AG04450 (cell line): Measurements from ENCODE around the gene RALGPS1. TPM values are rescaled to one million over a fixed set of nuclear protein-coding genes. Genes with fewer than 3 reads are reported as not detected.

Experiments used
- CTCF ChIA-PET: fragments of 300-600, 350-600 bp; formaldehyde crosslinking; extraction: SDS; loops from one replicate; lab custom pipeline; 2022; ENCODE audit warnings: antibody characterized with exemption, inconsistent platforms; lab: Charles Lee
- POLR2A ChIA-PET: fragments of 350-600 bp; formaldehyde crosslinking; extraction: SDS; loops from one replicate; lab custom pipeline; 2021; ENCODE audit warnings: antibody characterized with exemption, inconsistent platforms; lab: Yijun Ruan, JAX
- DNase-seq: peaks from one replicate; pipeline ENCODE4 v3.0.0-alpha.2; 2011; ENCODE audit warnings: low read depth, low spot score
- H3K27ac ChIP-seq: one replicate; pipeline ENCODE4 v1.5.1; 2012; ENCODE audit warnings: low read depth, low read length, control low read depth
- H3K27me3 ChIP-seq: one replicate; pipeline ENCODE4 v1.6.0; 2012; ENCODE audit warnings: low read length; ENCODE audit not compliant: control insufficient read depth, insufficient read depth
- H3K4me3 ChIP-seq: 2 replicates; pipeline ENCODE4 v1.5.1; 2011; ENCODE audit warnings: mild to moderate bottlenecking, low read depth, low read length, control low read depth
- H3K9me3 ChIP-seq: 2 replicates; pipeline ENCODE4 v1.5.1; 2012; ENCODE audit warnings: low read length; ENCODE audit not compliant: control insufficient read depth, insufficient read depth
- CTCF ChIP-seq: IDR thresholded peaks from 2 replicates; pipeline ENCODE4 v1.5.1; 2011; ENCODE audit warnings: low read depth, low read length, control low read depth, inconsistent platforms
- polyA plus RNA-seq: library from polyadenylated mRNA; depleted of rRNA; stranded (reverse); fragments of >200 nt; gene quantifications from 2 replicates; pipeline ENCODE4 v1.2.3, GENCODE V29; 2011

Gene RALGPS1
- polyA plus RNA-seq, 1 experiment, result 4.6 TPM

GRCh38 chr9:126902210-126902609 lies 12.4 kb upstream of the RALGPS1 start:
- DNase-seq, result no peak
- ChIA-PET POLR2A (interaction anchor here (0.5 kb wide), 1 partner anchor 57 kb away, joined by 4 read pairs; no protein-coding TSS in a partner anchor), CTCF (no interaction called here)
- no peak overlapping the region for H3K4me3 ChIP-seq
- peaks cover 25% of the 10 kb centered on the region for H3K27me3 ChIP-seq
- H3K27ac ChIP-seq, result no peak overlapping the region
- H3K9me3 ChIP-seq, result no peaks in the 10 kb centered on the region
- no peak for TF ChIP-seq CTCF

- Histone ChIP-seq H3K27me3 (peaks cover 30% of the 10 kb centered on the region), H3K4me3 (no peak overlapping the region), H3K27ac (no peak overlapping the region), H3K9me3 (no peaks in the 10 kb centered on the region)
- no peak for TF ChIP-seq CTCF
- POLR2A ChIA-PET, result no interaction called here
- no peak for DNase-seq
- CTCF ChIA-PET, result no interaction called here
Observed at GRCh38 chr9:126904586-126904985, 10.0 kb upstream of the RALGPS1 start.

GRCh38 chr9:126906091-126906490 lies 8.5 kb upstream of the RALGPS1 start:
- Histone ChIP-seq H3K27me3 (peaks cover 32% of the 10 kb centered on the region), H3K4me3 (no peak overlapping the region), H3K27ac (no peak overlapping the region), H3K9me3 (no peaks in the 10 kb centered on the region)
- POLR2A ChIA-PET, result no interaction called here
- no peak for TF ChIP-seq CTCF
- CTCF ChIA-PET, result no interaction called here
- DNase-seq, result no peak

GRCh38 chr9:126907058-126907457 lies 7.5 kb upstream of the RALGPS1 start:
- POLR2A ChIA-PET, result no interaction called here
- H3K4me3 ChIP-seq, result no peak overlapping the region

More at GRCh38 chr9:126907058-126907457, 7.5 kb upstream of the RALGPS1 start:
- no peak for TF ChIP-seq CTCF
- Histone ChIP-seq H3K27ac (no peak overlapping the region), H3K27me3 (peaks cover 28% of the 10 kb centered on the region), H3K9me3 (no peaks in the 10 kb centered on the region)
- CTCF ChIA-PET, result no interaction called here
- DNase-seq, result no peak
